22Rv1 (cell line): Measurements from ENCODE around the gene ATRNL1.
A peak's percentile ranks its signal among the peaks of the same experiment; 100 is the strongest.

ENCODE experiments used
- CTCF ChIP-seq: fragments of 450-650 bp; IDR thresholded peaks from 2 replicates; pipeline ENCODE4 v1.5.1; 2017; ENCODE audit warnings: mild to moderate bottlenecking
- ZFX ChIP-seq: fragments of 450-650 bp; IDR thresholded peaks from 2 replicates; pipeline ENCODE4 v1.6.1; 2017; ENCODE audit warnings: antibody characterized with exemption, borderline replicate concordance

GRCh38 chr10:115710136-115710535 is 617.0 kb downstream of the ATRNL1 start:
- TF ChIP-seq CTCF, result peak; percentile 4; the same call in 1 of the 2 replicates
- TF ChIP-seq ZFX, result no peak
